Measurements from ENCODE around the gene NKTR. TPM values are rescaled to one million over a fixed set of nuclear protein-coding genes. Genes with fewer than 3 reads are reported as not detected.
A peak's percentile ranks its signal among the peaks of the same experiment; 100 is the strongest.

NKTR gene
- total RNA-seq, 1 experiment from 2014 or later: 79.8 TPM

- no peak for TF ChIP-seq CTCF (conservative IDR thresholded peaks at IDR 0.05)
- no peak overlapping the region for H3K18ac ChIP-seq (ENCODE audit: insufficient read length, low read depth, low read length)
- no peak for DNase-seq
- H3K56ac ChIP-seq (ENCODE audit: insufficient read length, low read depth, low read length): no peak overlapping the region
- H4K5ac ChIP-seq (ENCODE audit: insufficient read length, low read depth, low read length): no peak overlapping the region
- H3K4me1 ChIP-seq (ENCODE audit: insufficient read depth, low read length): no peaks in the 10 kb centered on the region; the same call in 1 of the 2 replicates
- H3T11ph ChIP-seq (ENCODE audit: low read length): no peak overlapping the region
- H3K79me2 ChIP-seq (ENCODE audit: insufficient read depth, low read length): no peaks in the 10 kb centered on the region
- H2AK5ac ChIP-seq (ENCODE audit: insufficient read length, low read length): no peak overlapping the region
- H3K23me2 ChIP-seq (ENCODE audit: insufficient read length, low read depth, low read length, poor library complexity, severe bottlenecking): no peaks in the 10 kb centered on the region
- no peak overlapping the region for H3K23ac ChIP-seq (ENCODE audit: insufficient read length, low read depth, low read length)
- H3K4me3 Mint-ChIP-seq: peak overlapping the region in 1 of 2 experiments; percentile 30; a peak in 1 of 5 replicates
- H3K9me3 Mint-ChIP-seq: no peaks in the 10 kb centered on the region
- H2BK15ac ChIP-seq (ENCODE audit: low read depth, low read length): no peak overlapping the region
- no peaks in the 10 kb centered on the region; the same call in 1 of the 2 replicates for H3K27me3 ChIP-seq (ENCODE audit: insufficient read depth, low read length)
- H2BK20ac ChIP-seq (ENCODE audit: low read depth, low read length, poor library complexity, severe bottlenecking): no peak overlapping the region
- no peak overlapping the region for H3K4me2 ChIP-seq (ENCODE audit: insufficient read depth, insufficient read length, low read length)
- no peak overlapping the region for H2BK120ac ChIP-seq (ENCODE audit: low read depth, low read length, poor library complexity, severe bottlenecking)
- H4K8ac ChIP-seq (replicated peaks; ENCODE audit: insufficient read length, low read depth, low read length): no peak overlapping the region
- no CpG with 5 or more reads among the region's 22 CpGs for WGBS (ENCODE audit: extremely low coverage, insufficient read length, low lambda C conversion rate)
- H3K14ac ChIP-seq (ENCODE audit: insufficient read depth, low read length): no peak overlapping the region; the same call in 1 of the 2 replicates
- no peaks in the 10 kb centered on the region for H3K79me1 ChIP-seq (ENCODE audit: insufficient read depth, low read depth, low read length, poor library complexity, severe bottlenecking)
- H2BK5ac ChIP-seq (ENCODE audit: insufficient read length, low read length): no peak overlapping the region
- no peaks in the 10 kb centered on the region for H3K9me3 ChIP-seq (ENCODE audit: control insufficient read depth, low read depth, low read length)
- H3K36me3 Mint-ChIP-seq (ENCODE audit: insufficient read depth in 1 of 3, low read depth in 3 of 3): no peaks in the 10 kb centered on the region; a peak in 1 of 7 replicates
- no peak overlapping the region; a peak in 1 of 7 replicates for H3K27ac Mint-ChIP-seq
- H2AFZ ChIP-seq (ENCODE audit: low read length): no peak overlapping the region
- no peak overlapping the region for H3K4ac ChIP-seq (ENCODE audit: low read depth, low read length)
- H3K4me1 Mint-ChIP-seq: peaks cover 20 to 25% of the 10 kb centered on the region in 2 experiments
- no peak overlapping the region for H4K91ac ChIP-seq (ENCODE audit: insufficient read length, low read depth, low read length)
- H4K20me1 ChIP-seq (ENCODE audit: control insufficient read depth, insufficient read depth, insufficient read length): no peaks in the 10 kb centered on the region
- no peak overlapping the region for H3K27ac ChIP-seq (ENCODE audit: insufficient read length, low read depth, low read length)
- peaks cover 12% of the 10 kb centered on the region for H3K27me3 Mint-ChIP-seq (ENCODE audit: low read depth)
- H3K9ac ChIP-seq (ENCODE audit: extremely low read depth, insufficient read length, low read length): no peak overlapping the region
- no peak overlapping the region for H2BK12ac ChIP-seq (ENCODE audit: insufficient read length, low read depth, low read length)
These were observed 88.3 kb downstream of the NKTR start for GRCh38 chr3:42688487-42689420.

All from H9 (cell line).